Measurements from ENCODE around the gene STAT5A.
"Not testable (repeated sequence)": the region's sequence is repeated elsewhere in the genome, so short reads cannot be mapped to it uniquely, and the experiment has no call there.

Gene STAT5A

DNA sequence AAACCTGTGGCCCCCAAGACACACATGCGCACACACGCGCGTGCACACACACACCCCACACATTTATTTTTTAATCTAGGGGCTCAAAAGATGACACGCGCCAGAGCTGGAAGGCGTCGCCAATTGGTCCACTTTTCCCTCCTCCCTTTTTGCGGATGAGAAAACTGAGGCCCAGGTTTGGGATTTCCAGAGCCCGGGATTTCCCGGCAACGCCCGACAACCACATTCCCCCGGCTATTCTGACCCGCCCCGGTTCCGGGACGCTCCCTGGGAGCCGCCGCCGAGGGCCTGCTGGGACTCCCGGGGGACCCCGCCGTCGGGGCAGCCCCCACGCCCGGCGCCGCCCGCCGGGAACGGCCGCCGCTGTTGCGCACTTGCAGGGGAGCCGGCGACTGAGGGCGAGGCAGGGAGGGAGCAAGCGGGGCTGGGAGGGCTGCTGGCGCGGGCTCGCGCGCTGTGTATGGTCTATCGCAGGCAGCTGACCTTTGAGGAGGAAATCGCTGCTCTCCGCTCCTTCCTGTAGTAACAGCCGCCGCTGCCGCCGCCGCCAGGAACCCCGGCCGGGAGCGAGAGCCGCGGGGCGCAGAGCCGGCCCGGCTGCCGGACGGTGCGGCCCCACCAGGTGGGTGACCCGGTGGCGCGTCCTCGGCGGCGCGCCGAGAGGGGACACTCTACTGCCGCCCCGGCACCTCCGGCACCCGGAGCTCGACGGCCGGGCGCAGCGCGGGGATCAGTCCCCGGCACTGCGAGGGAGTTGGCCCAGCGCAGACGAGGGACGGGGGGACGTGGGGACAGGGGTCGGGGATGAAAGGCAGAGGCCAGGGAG, at the start of gene STAT5A:
STAT5A (plus strand) TSS at position 522 of the 826 bp plus-strand sequence. CDS start 914 bp downstream, outside the sequence.
- peak; percentile 86 for DNase-seq

- DNase-seq = not testable (repeated sequence)
Measured at GRCh38 chr17:42239576-42239975, 48.7 kb upstream of the STAT5A start.

GRCh38 chr17:42240201-42240600, 48.1 kb upstream of the STAT5A start:
- DNase-seq = no peak

DNA sequence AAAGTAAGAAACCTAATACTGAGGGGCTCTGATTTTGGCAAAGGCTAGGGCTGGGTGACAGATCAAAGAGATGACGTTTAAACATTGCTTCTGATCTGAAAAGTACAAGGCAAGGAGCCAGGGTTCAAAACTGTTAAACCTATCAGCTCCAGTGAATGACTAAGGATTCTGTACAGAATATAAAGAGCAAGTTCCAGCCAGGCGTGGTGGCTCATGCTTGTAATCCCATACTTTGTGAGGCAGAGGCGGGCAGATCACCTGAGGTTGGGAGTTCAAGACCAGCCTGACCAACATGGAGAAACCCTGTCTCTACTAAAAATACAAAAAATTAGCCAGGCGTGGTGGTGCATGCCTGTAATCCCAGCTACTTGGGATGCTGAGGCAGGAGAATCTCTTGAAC, 47.4 kb upstream of the STAT5A start:
- not testable (repeated sequence) for DNase-seq

DNA sequence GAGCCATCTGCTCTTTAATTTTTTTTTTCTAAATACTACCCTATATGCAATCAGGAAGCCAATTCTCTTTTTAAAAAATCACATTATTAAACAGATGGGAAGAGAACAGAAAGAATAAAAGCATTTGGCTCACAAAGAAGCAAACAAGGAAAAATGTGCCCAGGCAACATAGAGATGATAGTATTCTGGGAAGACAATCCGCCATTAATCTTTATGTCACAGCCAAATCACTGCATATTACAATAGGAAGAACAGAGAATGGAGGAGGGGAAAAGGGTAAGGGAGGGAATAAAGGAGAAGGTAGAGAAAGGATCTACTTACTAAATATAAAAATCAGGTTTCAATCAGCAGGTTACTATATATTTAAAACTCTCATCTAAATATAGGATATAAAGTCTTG, 46.4 kb upstream of the STAT5A start:
- no peak for DNase-seq

- DNase-seq = no peak
Measured at GRCh38 chr17:42243493-42243982, 44.8 kb upstream of the STAT5A start.

GRCh38 chr17:42244116-42244515, 44.2 kb upstream of the STAT5A start:
- not testable (repeated sequence) for DNase-seq

GRCh38 chr17:42245183-42245582, 43.1 kb upstream of the STAT5A start:
- not testable (repeated sequence) for DNase-seq

- no peak for DNase-seq
Measured at GRCh38 chr17:42246515-42246914, 41.8 kb upstream of the STAT5A start.

- no peak for DNase-seq
Measured at GRCh38 chr17:42247734-42248133, 40.6 kb upstream of the STAT5A start.

GRCh38 chr17:42248351-42249179, 39.7 kb upstream of the STAT5A start:
- peak; percentile 78 for DNase-seq

GRCh38 chr17:42249681-42250446, 38.4 kb upstream of the STAT5A start:
- no peak for DNase-seq

- DNase-seq = no peak
Measured at GRCh38 chr17:42251115-42251514, 37.2 kb upstream of the STAT5A start.

DNA sequence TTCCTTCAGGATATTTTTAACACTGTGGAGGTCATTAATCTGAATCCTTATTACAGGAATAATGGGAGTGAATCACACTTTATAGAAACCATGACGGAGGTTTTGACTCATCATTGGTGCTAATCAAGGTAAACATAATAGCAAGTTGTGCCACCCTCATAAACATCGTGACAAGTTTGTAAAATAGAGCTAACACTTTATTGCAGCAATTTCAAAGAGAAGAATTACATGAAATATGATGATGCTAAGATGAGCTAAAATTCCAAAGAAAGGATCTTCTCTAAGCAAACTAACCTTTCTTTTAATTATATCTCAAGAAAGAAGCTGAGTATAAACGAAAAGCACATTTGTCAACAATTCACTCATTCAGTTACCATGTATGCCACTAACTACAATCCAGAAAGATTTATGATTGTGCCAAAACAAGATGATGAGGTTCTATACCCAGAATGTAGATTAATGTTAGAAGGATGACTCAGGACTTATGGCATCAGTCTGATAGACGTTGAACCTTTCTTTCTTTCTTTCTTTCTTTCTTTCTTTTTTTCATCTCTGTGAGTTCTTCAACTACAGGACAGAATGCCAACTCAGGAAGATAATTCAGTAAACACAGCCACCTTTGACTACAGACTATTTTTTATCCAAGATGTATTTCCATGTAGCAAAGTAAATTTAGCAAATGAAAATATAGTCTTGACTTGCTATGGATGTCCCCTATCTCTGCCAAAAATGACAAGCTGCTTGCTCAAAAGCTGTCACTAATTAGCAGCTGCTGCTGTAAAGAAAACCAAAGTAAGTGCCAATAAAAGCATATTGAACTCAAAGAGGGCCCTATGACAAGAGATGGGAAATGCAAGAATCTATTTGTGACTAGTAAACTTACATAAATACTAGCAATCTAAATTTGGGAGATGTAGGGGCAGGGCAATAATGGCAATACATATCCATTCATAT, 35.4 kb upstream of the STAT5A start:
- no peak for DNase-seq

DNA sequence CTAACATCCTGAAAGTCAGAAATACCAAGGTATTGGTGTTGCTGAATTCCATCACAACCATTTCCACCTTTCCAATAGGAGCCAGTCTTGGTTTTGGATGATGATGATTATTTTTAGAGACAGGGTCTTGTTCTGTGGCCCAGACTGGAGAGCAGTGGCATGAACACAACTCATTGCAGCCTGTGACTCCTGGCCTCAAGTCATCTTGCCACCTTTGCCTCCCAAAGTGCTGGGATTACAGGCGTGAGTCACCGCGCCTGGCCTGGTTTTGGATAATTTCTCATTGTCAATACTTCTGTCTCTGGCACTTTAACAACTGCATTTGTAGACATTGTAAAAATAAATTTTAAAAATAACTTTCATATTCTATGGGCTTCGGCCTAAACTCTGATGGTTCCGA, 34.7 kb upstream of the STAT5A start:
- DNase-seq = no peak

- DNase-seq = no peak
Measured at GRCh38 chr17:42255445-42255844, 32.9 kb upstream of the STAT5A start.

DNA sequence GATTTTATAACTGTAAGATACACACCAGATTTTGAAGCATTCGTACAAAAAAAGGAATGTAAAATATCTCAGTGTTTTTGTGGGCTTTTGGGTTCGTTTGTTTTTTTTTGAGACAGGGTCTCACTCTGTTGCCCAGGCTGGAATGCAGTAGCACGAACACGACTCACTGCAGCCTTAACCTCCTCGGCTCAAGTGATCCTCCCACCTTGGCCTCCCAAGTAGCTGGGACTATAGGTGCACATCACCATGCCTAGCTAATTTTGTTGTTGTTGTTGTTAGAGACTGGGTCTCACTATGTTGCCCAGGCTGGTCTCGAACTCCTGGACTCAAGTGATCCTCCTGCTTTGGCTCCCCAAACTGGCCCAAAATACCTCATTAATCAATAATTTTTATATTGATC, 28.0 kb upstream of the STAT5A start:
- DNase-seq = no peak

- DNase-seq = not testable (repeated sequence)
Measured at GRCh38 chr17:42264366-42264765, 23.9 kb upstream of the STAT5A start.

DNA sequence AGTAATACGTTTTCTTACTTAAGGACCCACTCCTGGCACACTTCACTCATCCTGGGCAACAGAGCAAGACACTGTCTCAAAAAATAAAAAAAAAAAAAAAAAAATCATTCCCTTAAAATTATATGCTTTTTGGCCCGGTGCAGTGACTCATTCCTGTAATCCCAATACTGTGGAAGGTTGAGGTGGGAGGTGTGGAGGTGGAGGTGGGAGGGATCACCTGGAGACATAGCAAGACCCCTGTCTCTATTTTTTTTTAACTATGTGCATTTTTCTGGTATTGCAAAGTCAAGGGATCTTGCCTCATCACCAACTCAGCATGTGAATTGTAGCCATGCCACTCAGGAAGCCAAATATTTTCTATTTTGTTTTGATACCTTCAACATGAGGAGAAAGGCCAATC, 21.8 kb upstream of the STAT5A start:
- no peak for DNase-seq

DNA sequence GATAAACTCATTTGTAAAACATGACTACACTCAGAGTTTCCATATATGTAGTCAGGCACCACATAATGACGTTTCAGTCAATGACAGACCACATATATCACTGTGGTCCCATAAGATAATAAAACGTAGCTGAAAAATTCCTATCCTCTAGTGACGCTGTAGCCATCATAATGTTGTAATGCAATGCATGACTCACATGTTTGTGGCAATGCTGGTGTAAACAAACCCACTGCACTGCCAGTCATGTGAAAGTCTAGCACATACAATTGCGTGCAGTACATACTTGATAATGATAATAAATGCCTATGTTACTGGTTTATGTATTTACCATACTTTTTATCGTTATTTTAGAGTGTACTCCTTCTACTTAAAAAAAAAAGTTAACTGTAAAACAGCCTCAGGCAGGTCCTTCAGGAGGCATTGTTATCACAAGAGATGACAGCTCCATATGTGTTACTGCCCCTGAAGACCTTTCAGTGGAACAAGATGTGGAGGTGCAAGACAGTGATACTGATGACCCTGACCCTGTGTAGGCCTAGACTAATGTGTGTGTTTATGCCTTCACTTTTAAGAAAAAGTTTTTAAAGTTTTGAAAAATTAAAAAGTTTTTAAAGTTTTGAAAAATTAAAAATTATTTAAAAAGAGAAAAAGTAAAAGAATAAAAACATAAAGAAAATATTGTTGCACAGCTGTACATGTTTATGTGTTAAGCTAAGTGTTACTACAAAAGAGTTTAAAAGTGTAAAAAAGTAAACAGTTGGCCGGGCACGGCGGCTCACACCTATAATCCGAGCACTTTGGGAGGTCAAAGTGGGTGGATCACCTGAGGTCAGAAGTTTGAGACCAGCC, 21.2 kb upstream of the STAT5A start:
- DNase-seq = no peak

DNA sequence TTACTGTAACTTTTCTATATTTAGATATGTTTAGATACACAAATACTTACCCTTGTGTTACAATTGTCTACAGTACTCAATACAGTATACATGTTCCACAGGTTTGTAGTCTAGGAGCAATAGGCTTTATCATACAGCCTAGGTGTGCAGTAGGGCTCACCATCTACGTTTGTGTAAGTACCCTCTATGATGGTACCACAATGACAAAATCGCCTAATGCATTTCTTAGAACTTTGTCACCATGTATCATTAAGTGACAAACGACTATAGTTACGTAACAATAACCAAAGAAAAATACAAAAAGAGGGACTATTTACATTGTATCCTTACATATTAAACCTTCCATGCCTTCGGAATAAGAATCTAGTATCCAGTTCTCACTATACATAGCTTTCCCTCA, 20.1 kb upstream of the STAT5A start:
- no peak for DNase-seq

All from activated CD8-positive, alpha-beta memory T cell treated with anti-CD3 and anti-CD28 coated beads, Interleukin-2, amount 50 U/mL, for 48 hours (primary cell).